ENCODE measurements around the gene MUC2. TPM values are rescaled to one million over a fixed set of nuclear protein-coding genes. Genes with fewer than 3 reads are reported as not detected.

Gene MUC2
- total and polyA plus RNA-seq, 2 experiments from 2014 or later: not detected

- TF ChIP-seq ETS1 (IDR thresholded peaks at IDR 0.05) (no peak), EZH2 (IDR thresholded peaks at IDR 0.05; ENCODE audit: low read depth, unreplicated experiment) (no peak), NANOG (IDR thresholded peaks at IDR 0.05; ENCODE audit: borderline replicate concordance) (no peak), REST (IDR thresholded peaks at IDR 0.05; ENCODE audit: unreplicated experiment) (no peak), ZNF462 (CRISPR knock-in tag; IDR thresholded peaks at IDR 0.05) (no peak), ZNF114 (CRISPR knock-in tag; IDR thresholded peaks at IDR 0.05) (no peak), CREB1 (CRISPR knock-in tag; IDR thresholded peaks at IDR 0.05; ENCODE audit: low read depth) (no peak), JUNB (IDR thresholded peaks at IDR 0.05; ENCODE audit: unreplicated experiment) (no peak), ZNF331 (CRISPR knock-in tag; IDR thresholded peaks at IDR 0.05; ENCODE audit: low read depth) (no peak), STAT1 (IDR thresholded peaks at IDR 0.05; ENCODE audit: unreplicated experiment) (no peak), EZH2phosphoT487 (IDR thresholded peaks at IDR 0.05; ENCODE audit: unreplicated experiment) (no peak), CTCF (conservative IDR thresholded peaks at IDR 0.05; ENCODE audit: low read depth in 2 of 2) (no peak), POLR2AphosphoS5 (IDR thresholded peaks at IDR 0.05; ENCODE audit: low read depth) (no peak)
- Histone ChIP-seq H3K4me3 (no peak overlapping the region), H2AFZ (no peak overlapping the region), H3K9me2 (ENCODE audit: insufficient read depth) (no peaks in the 10 kb centered on the region), H3K4me1 (ENCODE audit: insufficient read depth) (no peaks in the 10 kb centered on the region), H3F3A (replicated peaks; ENCODE audit: low read depth) (no peaks in the 10 kb centered on the region), H3K4me2 (no peak overlapping the region), H4K20me1 (replicated peaks; ENCODE audit: insufficient read depth) (no peaks in the 10 kb centered on the region), H3K27ac (ENCODE audit: low read depth) (no peak overlapping the region), H3K27me3 (ENCODE audit: insufficient read depth) (no peaks in the 10 kb centered on the region), H3K79me2 (replicated peaks; ENCODE audit: insufficient read depth) (no peaks in the 10 kb centered on the region), H3K36me3 (ENCODE audit: insufficient read depth) (no peaks in the 10 kb centered on the region)
- H3K9me3 Mint-ChIP-seq: no peaks in the 10 kb centered on the region; the same call in 2 of the 3 replicates
- H3K27ac Mint-ChIP-seq: no peak overlapping the region
- peaks cover 2% of the 10 kb centered on the region for H3K27me3 Mint-ChIP-seq (ENCODE audit: insufficient read depth, low read depth, poor library complexity)
- no peak for ATAC-seq
- no peak for DNase-seq (ENCODE audit: low spot score)
- H3K4me3 Mint-ChIP-seq: no peak overlapping the region
- H3K36me3 Mint-ChIP-seq (ENCODE audit: low read depth): no peaks in the 10 kb centered on the region
- no peaks in the 10 kb centered on the region for H3K4me1 Mint-ChIP-seq
Measured at GRCh38 chr11:1078191-1078601, 3.5 kb downstream of the MUC2 start.
